ENCODE measurements around the gene FARS2. TPM values are rescaled to one million over a fixed set of nuclear protein-coding genes. Genes with fewer than 3 reads are reported as not detected.

The FARS2 gene
- total RNA-seq, 1 experiment from 2014 or later = 15.0 TPM

DNA sequence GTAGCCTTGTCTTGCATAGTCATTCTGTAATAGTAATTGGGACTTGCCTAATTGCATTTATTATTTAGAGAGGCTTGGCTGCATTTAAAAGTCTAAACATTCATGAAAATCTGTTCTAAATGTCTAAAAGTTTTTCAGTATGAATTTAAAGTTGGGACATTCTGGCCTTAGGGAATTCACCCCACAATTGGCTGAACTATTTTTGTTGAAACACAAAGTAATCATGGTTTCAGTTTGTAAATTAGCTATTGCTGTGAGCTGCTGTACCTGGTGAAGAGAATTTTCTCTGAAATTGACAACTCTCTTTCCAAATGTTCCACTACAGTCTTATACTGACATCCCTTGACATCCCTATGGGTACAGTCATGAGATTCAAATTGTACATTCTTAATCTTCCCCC lies 253.0 kb downstream of the FARS2 start (continued):
- TF ChIP-seq, protein P1, sequence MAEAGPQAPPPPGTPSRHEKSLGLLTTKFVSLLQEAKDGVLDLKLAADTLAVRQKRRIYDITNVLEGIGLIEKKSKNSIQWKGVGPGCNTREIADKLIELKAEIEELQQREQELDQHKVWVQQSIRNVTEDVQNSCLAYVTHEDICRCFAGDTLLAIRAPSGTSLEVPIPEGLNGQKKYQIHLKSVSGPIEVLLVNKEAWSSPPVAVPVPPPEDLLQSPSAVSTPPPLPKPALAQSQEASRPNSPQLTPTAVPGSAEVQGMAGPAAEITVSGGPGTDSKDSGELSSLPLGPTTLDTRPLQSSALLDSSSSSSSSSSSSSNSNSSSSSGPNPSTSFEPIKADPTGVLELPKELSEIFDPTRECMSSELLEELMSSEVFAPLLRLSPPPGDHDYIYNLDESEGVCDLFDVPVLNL (CRISPR knock-in tag; IDR thresholded peaks at IDR 0.05; ENCODE audit: borderline replicate concordance, low read depth) = no peak
- TF ChIP-seq, protein P2, sequence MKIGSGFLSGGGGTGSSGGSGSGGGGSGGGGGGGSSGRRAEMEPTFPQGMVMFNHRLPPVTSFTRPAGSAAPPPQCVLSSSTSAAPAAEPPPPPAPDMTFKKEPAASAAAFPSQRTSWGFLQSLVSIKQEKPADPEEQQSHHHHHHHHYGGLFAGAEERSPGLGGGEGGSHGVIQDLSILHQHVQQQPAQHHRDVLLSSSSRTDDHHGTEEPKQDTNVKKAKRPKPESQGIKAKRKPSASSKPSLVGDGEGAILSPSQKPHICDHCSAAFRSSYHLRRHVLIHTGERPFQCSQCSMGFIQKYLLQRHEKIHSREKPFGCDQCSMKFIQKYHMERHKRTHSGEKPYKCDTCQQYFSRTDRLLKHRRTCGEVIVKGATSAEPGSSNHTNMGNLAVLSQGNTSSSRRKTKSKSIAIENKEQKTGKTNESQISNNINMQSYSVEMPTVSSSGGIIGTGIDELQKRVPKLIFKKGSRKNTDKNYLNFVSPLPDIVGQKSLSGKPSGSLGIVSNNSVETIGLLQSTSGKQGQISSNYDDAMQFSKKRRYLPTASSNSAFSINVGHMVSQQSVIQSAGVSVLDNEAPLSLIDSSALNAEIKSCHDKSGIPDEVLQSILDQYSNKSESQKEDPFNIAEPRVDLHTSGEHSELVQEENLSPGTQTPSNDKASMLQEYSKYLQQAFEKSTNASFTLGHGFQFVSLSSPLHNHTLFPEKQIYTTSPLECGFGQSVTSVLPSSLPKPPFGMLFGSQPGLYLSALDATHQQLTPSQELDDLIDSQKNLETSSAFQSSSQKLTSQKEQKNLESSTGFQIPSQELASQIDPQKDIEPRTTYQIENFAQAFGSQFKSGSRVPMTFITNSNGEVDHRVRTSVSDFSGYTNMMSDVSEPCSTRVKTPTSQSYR (CRISPR knock-in tag; IDR thresholded peaks at IDR 0.05) = no peak

DNA sequence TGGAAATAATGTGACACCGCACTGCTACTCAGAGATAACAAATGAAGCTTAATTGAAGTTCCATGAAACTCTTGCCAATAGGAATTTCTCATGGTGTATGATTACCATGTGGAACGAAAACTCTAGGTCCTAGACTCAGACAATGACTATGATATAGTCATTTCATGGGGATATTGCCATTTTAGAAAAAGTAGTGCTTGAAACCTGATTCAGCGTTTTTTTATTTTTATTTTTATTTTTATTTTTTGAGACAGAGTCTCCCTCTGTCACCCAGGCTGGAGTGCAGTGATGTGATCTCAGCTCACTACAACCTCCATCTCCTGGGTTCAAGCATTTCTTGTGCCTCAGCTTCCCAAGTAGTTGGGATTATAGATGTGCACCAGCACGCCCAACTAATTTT lies 253.9 kb downstream of the FARS2 start:
- CTCF ChIA-PET = interaction anchor here (2.5 kb wide), 1 partner anchor 44 kb away, joined by 9 read pairs; no protein-coding TSS in a partner anchor
- Mint-ChIP-seq H3K36me3 (no peaks in the 10 kb centered on the region), H3K4me1 (peaks cover 21% of the 10 kb centered on the region), H3K9me3 (no peaks in the 10 kb centered on the region), H3K27me3 (ENCODE audit: low read depth) (no peaks in the 10 kb centered on the region), H3K4me3 (no peak overlapping the region), H3K27ac (no peak overlapping the region)
- DNase-seq (ENCODE audit: low spot score) = no peak
- ATAC-seq = no peak
- TF ChIP-seq, protein P3, sequence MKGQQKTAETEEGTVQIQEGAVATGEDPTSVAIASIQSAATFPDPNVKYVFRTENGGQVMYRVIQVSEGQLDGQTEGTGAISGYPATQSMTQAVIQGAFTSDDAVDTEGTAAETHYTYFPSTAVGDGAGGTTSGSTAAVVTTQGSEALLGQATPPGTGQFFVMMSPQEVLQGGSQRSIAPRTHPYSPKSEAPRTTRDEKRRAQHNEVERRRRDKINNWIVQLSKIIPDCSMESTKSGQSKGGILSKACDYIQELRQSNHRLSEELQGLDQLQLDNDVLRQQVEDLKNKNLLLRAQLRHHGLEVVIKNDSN (CRISPR knock-in tag; IDR thresholded peaks at IDR 0.05) = no peak
- TF ChIP-seq, protein P4, sequence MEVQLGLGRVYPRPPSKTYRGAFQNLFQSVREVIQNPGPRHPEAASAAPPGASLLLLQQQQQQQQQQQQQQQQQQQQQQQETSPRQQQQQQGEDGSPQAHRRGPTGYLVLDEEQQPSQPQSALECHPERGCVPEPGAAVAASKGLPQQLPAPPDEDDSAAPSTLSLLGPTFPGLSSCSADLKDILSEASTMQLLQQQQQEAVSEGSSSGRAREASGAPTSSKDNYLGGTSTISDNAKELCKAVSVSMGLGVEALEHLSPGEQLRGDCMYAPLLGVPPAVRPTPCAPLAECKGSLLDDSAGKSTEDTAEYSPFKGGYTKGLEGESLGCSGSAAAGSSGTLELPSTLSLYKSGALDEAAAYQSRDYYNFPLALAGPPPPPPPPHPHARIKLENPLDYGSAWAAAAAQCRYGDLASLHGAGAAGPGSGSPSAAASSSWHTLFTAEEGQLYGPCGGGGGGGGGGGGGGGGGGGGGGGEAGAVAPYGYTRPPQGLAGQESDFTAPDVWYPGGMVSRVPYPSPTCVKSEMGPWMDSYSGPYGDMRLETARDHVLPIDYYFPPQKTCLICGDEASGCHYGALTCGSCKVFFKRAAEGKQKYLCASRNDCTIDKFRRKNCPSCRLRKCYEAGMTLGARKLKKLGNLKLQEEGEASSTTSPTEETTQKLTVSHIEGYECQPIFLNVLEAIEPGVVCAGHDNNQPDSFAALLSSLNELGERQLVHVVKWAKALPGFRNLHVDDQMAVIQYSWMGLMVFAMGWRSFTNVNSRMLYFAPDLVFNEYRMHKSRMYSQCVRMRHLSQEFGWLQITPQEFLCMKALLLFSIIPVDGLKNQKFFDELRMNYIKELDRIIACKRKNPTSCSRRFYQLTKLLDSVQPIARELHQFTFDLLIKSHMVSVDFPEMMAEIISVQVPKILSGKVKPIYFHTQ (CRISPR knock-in tag; IDR thresholded peaks at IDR 0.05) = no peak
- no peak for TF ChIP-seq MYBL2 (CRISPR knock-in tag; IDR thresholded peaks at IDR 0.05)
- no peak for TF ChIP-seq TCF7 (CRISPR knock-in tag; IDR thresholded peaks at IDR 0.05; ENCODE audit: low read depth)
- TF ChIP-seq, protein P1 (CRISPR knock-in tag; IDR thresholded peaks at IDR 0.05; ENCODE audit: borderline replicate concordance, low read depth) = no peak
- TF ChIP-seq RORB (CRISPR knock-in tag; IDR thresholded peaks at IDR 0.05) = no peak
- TF ChIP-seq, protein P5, sequence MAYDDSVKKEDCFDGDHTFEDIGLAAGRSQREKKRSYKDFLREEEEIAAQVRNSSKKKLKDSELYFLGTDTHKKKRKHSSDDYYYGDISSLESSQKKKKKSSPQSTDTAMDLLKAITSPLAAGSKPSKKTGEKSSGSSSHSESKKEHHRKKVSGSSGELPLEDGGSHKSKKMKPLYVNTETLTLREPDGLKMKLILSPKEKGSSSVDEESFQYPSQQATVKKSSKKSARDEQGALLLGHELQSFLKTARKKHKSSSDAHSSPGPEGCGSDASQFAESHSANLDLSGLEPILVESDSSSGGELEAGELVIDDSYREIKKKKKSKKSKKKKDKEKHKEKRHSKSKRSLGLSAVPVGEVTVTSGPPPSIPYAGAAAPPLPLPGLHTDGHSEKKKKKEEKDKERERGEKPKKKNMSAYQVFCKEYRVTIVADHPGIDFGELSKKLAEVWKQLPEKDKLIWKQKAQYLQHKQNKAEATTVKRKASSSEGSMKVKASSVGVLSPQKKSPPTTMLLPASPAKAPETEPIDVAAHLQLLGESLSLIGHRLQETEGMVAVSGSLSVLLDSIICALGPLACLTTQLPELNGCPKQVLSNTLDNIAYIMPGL (CRISPR knock-in tag; IDR thresholded peaks at IDR 0.05) = no peak
- TF ChIP-seq TEAD1 (CRISPR knock-in tag; IDR thresholded peaks at IDR 0.05) = no peak
- no peak for TF ChIP-seq ZNF138 (CRISPR knock-in tag; conservative IDR thresholded peaks at IDR 0.05)
- no peak for TF ChIP-seq SOX15 (CRISPR knock-in tag; IDR thresholded peaks at IDR 0.05)
- TF ChIP-seq, protein P6, sequence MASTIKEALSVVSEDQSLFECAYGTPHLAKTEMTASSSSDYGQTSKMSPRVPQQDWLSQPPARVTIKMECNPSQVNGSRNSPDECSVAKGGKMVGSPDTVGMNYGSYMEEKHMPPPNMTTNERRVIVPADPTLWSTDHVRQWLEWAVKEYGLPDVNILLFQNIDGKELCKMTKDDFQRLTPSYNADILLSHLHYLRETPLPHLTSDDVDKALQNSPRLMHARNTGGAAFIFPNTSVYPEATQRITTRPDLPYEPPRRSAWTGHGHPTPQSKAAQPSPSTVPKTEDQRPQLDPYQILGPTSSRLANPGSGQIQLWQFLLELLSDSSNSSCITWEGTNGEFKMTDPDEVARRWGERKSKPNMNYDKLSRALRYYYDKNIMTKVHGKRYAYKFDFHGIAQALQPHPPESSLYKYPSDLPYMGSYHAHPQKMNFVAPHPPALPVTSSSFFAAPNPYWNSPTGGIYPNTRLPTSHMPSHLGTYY (CRISPR knock-in tag; IDR thresholded peaks at IDR 0.05) = no peak
- TF ChIP-seq, protein P7, sequence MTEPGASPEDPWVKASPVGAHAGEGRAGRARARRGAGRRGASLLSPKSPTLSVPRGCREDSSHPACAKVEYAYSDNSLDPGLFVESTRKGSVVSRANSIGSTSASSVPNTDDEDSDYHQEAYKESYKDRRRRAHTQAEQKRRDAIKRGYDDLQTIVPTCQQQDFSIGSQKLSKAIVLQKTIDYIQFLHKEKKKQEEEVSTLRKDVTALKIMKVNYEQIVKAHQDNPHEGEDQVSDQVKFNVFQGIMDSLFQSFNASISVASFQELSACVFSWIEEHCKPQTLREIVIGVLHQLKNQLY (CRISPR knock-in tag; IDR thresholded peaks at IDR 0.05) = no peak
- no peak for TF ChIP-seq EMX1 (CRISPR knock-in tag; IDR thresholded peaks at IDR 0.05)
- TF ChIP-seq, protein P8, sequence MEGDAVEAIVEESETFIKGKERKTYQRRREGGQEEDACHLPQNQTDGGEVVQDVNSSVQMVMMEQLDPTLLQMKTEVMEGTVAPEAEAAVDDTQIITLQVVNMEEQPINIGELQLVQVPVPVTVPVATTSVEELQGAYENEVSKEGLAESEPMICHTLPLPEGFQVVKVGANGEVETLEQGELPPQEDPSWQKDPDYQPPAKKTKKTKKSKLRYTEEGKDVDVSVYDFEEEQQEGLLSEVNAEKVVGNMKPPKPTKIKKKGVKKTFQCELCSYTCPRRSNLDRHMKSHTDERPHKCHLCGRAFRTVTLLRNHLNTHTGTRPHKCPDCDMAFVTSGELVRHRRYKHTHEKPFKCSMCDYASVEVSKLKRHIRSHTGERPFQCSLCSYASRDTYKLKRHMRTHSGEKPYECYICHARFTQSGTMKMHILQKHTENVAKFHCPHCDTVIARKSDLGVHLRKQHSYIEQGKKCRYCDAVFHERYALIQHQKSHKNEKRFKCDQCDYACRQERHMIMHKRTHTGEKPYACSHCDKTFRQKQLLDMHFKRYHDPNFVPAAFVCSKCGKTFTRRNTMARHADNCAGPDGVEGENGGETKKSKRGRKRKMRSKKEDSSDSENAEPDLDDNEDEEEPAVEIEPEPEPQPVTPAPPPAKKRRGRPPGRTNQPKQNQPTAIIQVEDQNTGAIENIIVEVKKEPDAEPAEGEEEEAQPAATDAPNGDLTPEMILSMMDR (IDR thresholded peaks at IDR 0.05) = no peak
- no peak for TF ChIP-seq NFYB (CRISPR knock-in tag; conservative IDR thresholded peaks at IDR 0.05; ENCODE audit: low read depth)
- no peak for TF ChIP-seq NR2C2 (CRISPR knock-in tag; IDR thresholded peaks at IDR 0.05)
- POLR2A ChIA-PET = no interaction called here

Measured in WTC11 (cell line).